IPS DF 6.9 (cell line): ENCODE results near the gene TLK1.

Experiments
- DNase-seq: peaks from one replicate; pipeline ENCODE4 v3.0.0-alpha.2; 2013; ENCODE audit warnings: low read depth, low spot score
- H3K27ac ChIP-seq: one replicate; pipeline ENCODE4 v1.5.1; 2013; ENCODE audit warnings: low read length, control low read depth
- H3K27me3 ChIP-seq: 2 replicates; pipeline ENCODE4 v1.6.1; 2013; ENCODE audit warnings: mild to moderate bottlenecking, low read length; ENCODE audit not compliant: control insufficient read depth, insufficient read depth
- H3K36me3 ChIP-seq: 2 replicates; pipeline ENCODE4 v1.6.1; 2013; ENCODE audit warnings: low read length; ENCODE audit not compliant: control insufficient read depth, insufficient read depth
- H3K4me1 ChIP-seq: 2 replicates; pipeline ENCODE4 v1.6.1; 2013; ENCODE audit warnings: low read length; ENCODE audit not compliant: control insufficient read depth, insufficient read depth
- H3K4me3 ChIP-seq: 2 replicates; pipeline ENCODE4 v1.5.1; 2013; ENCODE audit warnings: mild to moderate bottlenecking, low read length
- H3K9me3 ChIP-seq: 2 replicates; pipeline ENCODE4 v1.6.1; 2013; ENCODE audit warnings: low read length, inconsistent platforms; ENCODE audit not compliant: control insufficient read depth, insufficient read depth
- WGBS: extraction: QIAGEN DNeasy Blood & Tissue Kit; methylation state at CpG from one replicate; pipeline ENCODE4 v1.1.7; 2013; ENCODE audit warnings: mixed read lengths, missing lambda C conversion rate; ENCODE audit not compliant: insufficient read length, insufficient coverage; 5-methylcytosine and 5-hydroxymethylcytosine counted together

Gene TLK1

DNA sequence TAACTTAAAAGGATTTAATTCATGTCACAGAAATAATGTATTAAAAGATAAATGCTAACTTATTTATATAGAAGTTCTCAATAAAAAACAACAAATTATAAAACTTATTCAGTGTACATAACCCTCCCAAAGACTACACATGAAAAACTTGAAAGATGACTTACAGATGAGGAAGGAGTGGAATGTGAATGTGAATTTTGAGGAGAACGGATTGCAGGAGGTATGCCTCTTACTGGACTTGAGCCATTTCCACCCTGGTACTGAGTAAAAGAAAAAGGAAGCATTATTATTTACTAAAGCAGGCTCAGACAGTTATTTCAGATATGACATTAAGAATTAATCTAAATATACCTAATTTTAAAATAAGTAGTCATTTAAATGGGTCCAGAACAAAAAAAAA, 104.4 kb downstream of the TLK1 start:
- H3K9me3 ChIP-seq: no peaks in the 10 kb centered on the region
- 0 out of 2 replicates have a peak, but pooled peaks cover 2% of the 10 kb centered on the region for H3K36me3 ChIP-seq
- no peak overlapping the region for H3K4me3 ChIP-seq
- no peaks in the 10 kb centered on the region for H3K4me1 ChIP-seq
- H3K27me3 ChIP-seq: no peaks in the 10 kb centered on the region
- H3K27ac ChIP-seq: no peak overlapping the region
- WGBS: no CpG with 5 or more reads among the region's 1 CpG
- DNase-seq: no peak

DNA sequence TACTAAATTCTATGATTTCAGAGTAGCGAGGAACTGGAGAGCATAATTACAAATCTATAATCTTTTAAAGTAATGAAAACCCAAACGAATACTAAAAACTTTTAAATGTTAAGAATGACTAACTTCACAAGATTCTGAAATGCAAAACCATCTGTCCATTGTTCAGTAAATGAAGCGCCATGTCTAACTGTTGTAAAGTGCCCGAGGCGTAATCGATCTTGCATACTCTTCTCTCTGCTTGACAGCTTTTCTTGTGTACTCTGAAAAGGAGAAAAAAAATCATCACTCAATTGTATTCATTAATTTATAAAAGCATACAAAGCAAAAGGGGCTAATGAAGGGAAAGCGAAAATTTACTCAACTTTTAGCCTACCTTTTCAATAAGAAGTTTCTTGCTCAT, 111.0 kb downstream of the TLK1 start:
- WGBS: no CpG with 5 or more reads among the region's 7 CpGs
- no peak for DNase-seq
- Histone ChIP-seq H3K4me1 (no peaks in the 10 kb centered on the region), H3K27ac (no peak overlapping the region), H3K27me3 (no peaks in the 10 kb centered on the region), H3K9me3 (no peaks in the 10 kb centered on the region), H3K4me3 (no peak overlapping the region), H3K36me3 (peaks cover 2% of the 10 kb centered on the region; the same call in 1 of the 2 replicates)

DNA sequence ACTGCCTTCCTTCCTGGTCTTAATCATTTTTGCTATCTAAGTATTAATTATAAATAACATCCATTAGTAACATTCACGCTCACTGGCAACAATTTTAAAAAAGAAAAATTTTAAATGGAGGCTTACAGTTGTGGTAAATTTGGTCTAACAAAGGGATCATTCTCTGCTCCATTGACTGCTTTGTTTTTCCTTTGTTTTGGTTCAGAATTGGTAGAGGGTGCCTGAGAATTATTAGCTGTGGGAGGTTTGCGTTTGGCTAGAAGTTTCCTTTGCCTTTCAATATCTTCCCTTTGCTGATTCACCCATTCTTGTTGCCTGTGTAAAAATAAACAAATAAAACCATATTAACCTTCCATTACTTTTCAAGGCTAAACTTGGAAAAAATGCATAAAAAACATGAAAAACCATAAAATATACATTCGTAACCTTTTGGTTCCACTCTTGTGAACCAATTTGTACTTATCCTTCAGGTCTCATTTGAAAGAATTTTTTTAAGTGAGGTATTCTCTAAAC, 114.6 kb downstream of the TLK1 start:
- Histone ChIP-seq H3K36me3 (no peaks in the 10 kb centered on the region; the same call in 1 of the 2 replicates), H3K27me3 (no peaks in the 10 kb centered on the region), H3K4me3 (no peak overlapping the region), H3K9me3 (no peaks in the 10 kb centered on the region), H3K4me1 (no peaks in the 10 kb centered on the region), H3K27ac (no peak overlapping the region)
- WGBS: no CpG with 5 or more reads among the region's 3 CpGs
- no peak for DNase-seq

DNA sequence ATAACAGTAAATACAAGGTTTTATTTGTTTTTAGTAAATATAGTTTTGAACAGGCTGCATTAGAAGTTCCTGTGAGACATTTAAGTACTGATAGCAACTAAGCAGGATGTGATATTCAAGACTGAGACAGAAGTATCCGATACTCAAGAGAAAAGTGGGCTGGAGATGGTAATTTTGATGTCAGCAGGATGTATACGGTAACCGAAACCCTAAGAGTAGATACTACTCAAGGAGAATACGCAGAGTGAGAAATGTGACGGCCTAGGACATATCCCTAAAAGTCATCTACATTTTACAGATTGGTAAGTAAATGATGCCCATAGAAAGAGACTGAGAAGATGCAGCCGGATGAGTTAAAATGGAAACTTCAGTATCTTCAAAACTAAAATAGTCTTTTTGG, 116.3 kb downstream of the TLK1 start:
- no peak overlapping the region for H3K4me3 ChIP-seq
- no peaks in the 10 kb centered on the region for H3K9me3 ChIP-seq
- no peaks in the 10 kb centered on the region for H3K4me1 ChIP-seq
- no peak for DNase-seq
- H3K36me3 ChIP-seq: no peaks in the 10 kb centered on the region; the same call in 1 of the 2 replicates
- no peak overlapping the region for H3K27ac ChIP-seq
- WGBS: no CpG with 5 or more reads among the region's 6 CpGs
- H3K27me3 ChIP-seq: no peaks in the 10 kb centered on the region

DNA sequence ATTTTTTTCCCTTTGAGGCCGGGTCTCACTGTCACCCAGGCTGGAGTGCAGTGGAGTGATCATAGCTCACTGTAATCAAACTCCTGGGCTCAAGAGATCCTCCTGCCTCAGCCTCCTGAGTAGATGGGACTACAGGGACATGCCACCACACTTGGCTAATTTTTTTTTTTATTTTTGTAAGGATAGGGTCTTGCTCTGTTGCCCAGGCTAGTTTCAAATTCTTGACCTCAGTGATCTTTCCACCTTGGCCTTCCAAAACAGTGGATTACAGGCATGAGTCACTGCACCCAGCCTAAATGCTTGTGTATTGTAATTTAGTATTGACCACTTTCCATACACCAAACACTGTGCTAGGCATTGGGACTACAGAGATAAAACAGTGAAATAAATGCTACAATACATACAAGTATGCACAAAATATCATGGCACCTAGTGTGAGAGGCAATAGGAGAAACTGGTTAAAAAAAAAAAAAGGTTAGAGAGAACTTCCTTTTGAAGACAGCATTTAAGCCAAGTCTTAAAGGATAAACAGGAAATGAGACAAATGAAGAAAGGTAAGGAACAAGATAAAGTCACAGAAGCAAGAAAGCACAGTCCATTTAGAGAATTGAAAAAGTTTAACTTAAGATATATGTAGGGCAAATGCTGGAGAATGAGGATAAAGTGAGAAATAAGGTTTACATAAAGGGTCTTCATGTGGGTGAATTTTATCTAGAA, 118.3 kb downstream of the TLK1 start:
- no peak overlapping the region for H3K4me3 ChIP-seq
- H3K36me3 ChIP-seq: no peaks in the 10 kb centered on the region
- no peaks in the 10 kb centered on the region for H3K9me3 ChIP-seq
- WGBS: no CpG with 5 or more reads among the region's 1 CpG
- no peak overlapping the region for H3K27ac ChIP-seq
- DNase-seq: no peak
- no peaks in the 10 kb centered on the region for H3K27me3 ChIP-seq
- H3K4me1 ChIP-seq: no peaks in the 10 kb centered on the region

DNA sequence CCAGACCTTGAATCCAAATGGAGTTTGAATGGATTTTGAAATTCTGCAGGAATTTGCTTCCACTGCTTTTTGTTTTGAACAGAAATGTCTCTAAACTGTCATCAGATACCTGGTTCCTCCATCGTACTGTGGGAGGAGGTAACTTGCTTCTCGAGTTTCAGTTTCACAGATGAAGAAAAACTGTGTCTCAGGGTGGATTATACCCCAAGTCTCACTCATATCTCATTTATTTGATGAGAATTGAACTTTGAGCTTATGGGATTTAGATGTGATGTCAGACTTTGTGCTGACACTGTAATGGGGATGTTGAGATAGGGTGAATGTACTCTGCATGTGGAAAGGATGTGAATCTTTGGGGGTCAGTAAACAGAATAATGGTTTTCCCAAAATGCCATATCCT, 124.2 kb downstream of the TLK1 start:
- Histone ChIP-seq H3K4me1 (no peaks in the 10 kb centered on the region), H3K27ac (no peak overlapping the region), H3K4me3 (no peak overlapping the region), H3K27me3 (no peaks in the 10 kb centered on the region), H3K9me3 (no peaks in the 10 kb centered on the region), H3K36me3 (no peaks in the 10 kb centered on the region)
- no peak for DNase-seq
- no CpG with 5 or more reads among the region's 2 CpGs for whole genome bisulfite sequencing

DNA sequence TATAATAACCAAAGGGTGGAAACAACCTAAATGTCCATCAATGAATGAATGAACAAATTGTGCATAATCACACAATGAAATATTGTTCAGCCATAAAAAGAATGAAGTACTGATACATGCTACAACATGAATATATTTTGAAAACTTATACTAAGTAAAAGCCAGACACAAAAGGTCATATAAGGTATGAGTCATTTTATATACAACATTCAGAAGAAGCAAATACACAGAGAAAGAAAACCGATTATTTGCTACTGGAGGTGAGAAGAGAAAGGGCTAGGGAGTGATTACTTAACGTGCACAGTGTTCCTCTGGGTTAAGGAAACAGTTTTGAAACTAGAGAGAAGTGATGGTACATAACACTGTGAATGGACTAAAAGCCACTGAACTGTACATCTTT, 126.4 kb downstream of the TLK1 start:
- H3K27ac ChIP-seq: no peak overlapping the region
- no peaks in the 10 kb centered on the region for H3K9me3 ChIP-seq
- DNase-seq: no peak
- no peaks in the 10 kb centered on the region for H3K4me1 ChIP-seq
- no CpG with 5 or more reads among the region's 2 CpGs for WGBS
- no peaks in the 10 kb centered on the region for H3K27me3 ChIP-seq
- H3K4me3 ChIP-seq: no peak overlapping the region
- no peaks in the 10 kb centered on the region for H3K36me3 ChIP-seq

DNA sequence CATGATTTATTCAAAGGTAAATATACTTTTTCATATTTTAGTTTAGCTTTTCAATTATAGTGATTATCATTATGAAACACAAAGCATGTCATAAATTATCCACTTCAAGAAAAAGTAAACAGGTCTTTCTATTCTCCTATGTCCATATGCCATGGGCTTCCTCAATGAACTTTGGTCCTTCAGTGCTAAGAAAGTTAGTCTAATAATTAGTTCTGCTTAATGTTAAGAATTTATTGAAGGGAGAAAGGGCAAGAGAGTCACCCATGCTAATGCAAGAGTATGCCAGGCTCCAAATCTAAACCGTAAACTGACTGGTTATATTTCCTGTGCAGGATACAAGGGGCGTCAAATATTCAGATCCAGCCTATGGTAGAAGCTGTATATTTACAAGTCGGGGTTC, 135.5 kb downstream of the TLK1 start:
- Histone ChIP-seq H3K27ac (no peak overlapping the region), H3K9me3 (no peaks in the 10 kb centered on the region), H3K36me3 (peaks cover 3% of the 10 kb centered on the region; the same call in 1 of the 2 replicates), H3K4me3 (no peak overlapping the region), H3K27me3 (no peaks in the 10 kb centered on the region), H3K4me1 (no peaks in the 10 kb centered on the region)
- WGBS: no CpG with 5 or more reads among the region's 3 CpGs
- no peak for DNase-seq

DNA sequence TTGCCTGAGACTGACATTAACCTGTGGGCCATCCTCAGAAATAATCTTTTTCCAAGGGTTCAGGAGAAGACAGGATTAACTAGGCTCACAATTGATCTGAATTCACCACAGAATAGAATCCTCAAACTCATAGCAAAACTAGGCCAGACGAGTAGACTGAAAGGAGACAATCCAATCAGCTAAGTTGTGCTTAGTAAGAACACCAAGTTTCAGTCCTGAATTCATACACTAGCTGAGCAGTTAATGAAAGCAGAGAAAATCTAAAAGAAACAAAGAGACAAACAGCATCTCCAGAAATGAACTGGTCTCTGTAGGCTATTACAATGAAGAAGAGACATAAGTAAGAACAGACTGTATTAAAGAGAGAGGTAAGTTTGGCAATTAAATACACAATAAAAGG, 142.2 kb downstream of the TLK1 start:
- no CpG with 5 or more reads among the region's 1 CpG for WGBS
- Histone ChIP-seq H3K9me3 (no peaks in the 10 kb centered on the region), H3K36me3 (no peaks in the 10 kb centered on the region; the same call in 1 of the 2 replicates), H3K4me1 (no peaks in the 10 kb centered on the region), H3K4me3 (no peak overlapping the region), H3K27me3 (no peaks in the 10 kb centered on the region), H3K27ac (no peak overlapping the region)
- DNase-seq: no peak

DNA sequence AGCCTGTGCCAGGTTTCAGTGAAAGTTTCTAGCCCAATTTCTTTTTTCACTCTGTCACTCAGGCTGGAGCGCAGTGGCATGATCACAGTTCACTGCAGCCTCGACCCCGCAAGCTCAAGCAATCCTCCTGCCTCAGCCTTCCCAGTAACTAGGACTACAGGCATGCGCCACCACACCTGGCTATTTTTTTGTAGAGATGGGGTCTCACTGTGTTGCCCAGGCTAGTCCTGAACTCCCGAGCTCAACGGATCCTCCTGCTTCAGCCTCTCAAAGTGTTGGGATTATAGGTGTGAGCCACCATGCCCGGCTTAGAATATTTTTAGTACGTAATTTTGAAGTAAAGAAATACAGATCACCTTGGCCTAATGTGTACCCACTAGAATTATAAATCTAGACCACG, 144.6 kb downstream of the TLK1 start:
- no peak for DNase-seq
- Histone ChIP-seq H3K27me3 (no peaks in the 10 kb centered on the region), H3K27ac (no peak overlapping the region), H3K36me3 (no peaks in the 10 kb centered on the region; the same call in 1 of the 2 replicates), H3K9me3 (no peaks in the 10 kb centered on the region), H3K4me1 (no peaks in the 10 kb centered on the region), H3K4me3 (no peak overlapping the region)
- no CpG with 5 or more reads among the region's 9 CpGs for WGBS

DNA sequence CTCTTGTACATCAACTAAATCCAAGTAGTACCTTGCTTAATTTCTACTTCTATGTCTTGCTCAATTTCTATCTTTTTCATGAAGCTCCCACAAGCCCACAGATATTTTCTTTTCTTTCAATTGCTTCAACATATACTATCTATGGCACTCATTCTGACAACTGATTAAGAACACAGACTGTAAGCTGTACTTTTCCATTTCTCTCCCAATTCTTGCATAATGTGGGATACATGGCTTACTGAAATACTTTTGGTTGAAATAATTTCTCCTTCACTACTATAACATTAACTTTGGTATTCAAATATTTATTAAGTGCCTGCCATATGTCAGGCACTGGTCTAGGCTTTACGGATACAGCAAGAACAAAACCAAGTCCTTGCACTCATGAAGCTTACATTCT, 146.8 kb downstream of the TLK1 start:
- WGBS: no CpG with 5 or more reads among the region's 1 CpG
- Histone ChIP-seq H3K27me3 (no peaks in the 10 kb centered on the region), H3K4me3 (no peak overlapping the region), H3K36me3 (no peaks in the 10 kb centered on the region; the same call in 1 of the 2 replicates), H3K4me1 (no peaks in the 10 kb centered on the region), H3K27ac (no peak overlapping the region), H3K9me3 (no peaks in the 10 kb centered on the region)
- DNase-seq: no peak
